Erythroblast (primary cell): ENCODE measurements around the gene ANKRD10.

Experiments
- GATA1 ChIP-seq: IDR thresholded peaks from 2 replicates; pipeline ENCODE4 v1.6.1; 2011; ENCODE audit warnings: low read depth, mild to moderate bottlenecking, control low read depth, low read length, moderate library complexity
- POLR2A ChIP-seq: IDR thresholded peaks from 2 replicates; pipeline ENCODE4 v1.6.1; 2011; ENCODE audit warnings: mild to moderate bottlenecking, low read length

DNA sequence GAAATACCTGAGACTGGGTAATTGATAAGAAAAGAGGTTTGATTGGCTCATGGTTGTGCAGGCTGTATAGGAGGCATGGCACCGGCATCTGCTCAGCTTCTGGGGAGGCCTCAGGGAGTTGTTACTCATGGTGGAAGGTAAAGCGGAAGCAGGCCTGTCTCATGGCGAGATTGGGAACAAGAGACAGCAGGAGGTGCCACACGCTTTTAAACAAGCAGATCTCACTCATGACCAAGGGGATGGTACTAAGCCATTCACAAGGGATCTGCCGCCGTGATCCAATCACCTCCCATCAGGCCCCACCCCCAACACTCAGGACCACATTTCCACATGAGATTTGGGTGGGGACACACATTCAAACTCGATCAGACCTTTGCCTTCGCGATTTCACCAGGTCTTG, 86.2 kb downstream of the ANKRD10 start:
- no peak for TF ChIP-seq POLR2A
- no peak for TF ChIP-seq GATA1
